GM19395 (cell line): ENCODE measurements around the gene PSMC3.
A peak's percentile ranks its signal among the peaks of the same experiment; 100 is the strongest.

Source experiments
- ATAC-seq: cut with Tn5 transposase; IDR thresholded peaks from one replicate; pipeline ENCODE4 v1.9.1; 2021; ENCODE audit warnings: mild to moderate bottlenecking, moderate library complexity; ENCODE audit not compliant: unreplicated experiment

The PSMC3 gene

DNA sequence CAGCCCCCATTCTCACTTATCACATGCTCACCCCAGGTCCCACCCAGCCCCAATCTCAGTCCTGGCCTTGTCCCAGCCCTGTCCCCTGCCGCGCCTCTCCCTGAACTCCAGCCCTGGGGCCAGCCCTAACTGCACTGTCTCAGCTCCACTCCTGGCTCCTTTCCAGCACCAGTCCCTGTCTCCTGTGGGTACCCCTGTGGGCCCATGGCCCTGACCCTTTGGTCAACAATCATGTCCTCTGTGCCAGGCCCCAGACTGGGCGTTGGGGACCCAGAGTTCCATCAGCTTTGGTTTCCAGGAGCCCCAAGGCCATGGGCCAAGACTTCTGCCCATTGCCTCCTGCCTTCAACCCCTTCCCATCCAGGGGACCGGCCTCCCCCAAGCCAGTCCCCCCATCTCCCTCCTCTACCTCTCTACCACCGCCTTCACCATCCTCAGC lies 48.6 kb downstream of the PSMC3 start:
- no peak for ATAC-seq

GRCh38 chr11:47376525-47377371 lies 49.5 kb downstream of the PSMC3 start:
- ATAC-seq: peak; percentile 50

GRCh38 chr11:47376107-47376524 lies 50.1 kb downstream of the PSMC3 start:
- ATAC-seq: no peak

DNA sequence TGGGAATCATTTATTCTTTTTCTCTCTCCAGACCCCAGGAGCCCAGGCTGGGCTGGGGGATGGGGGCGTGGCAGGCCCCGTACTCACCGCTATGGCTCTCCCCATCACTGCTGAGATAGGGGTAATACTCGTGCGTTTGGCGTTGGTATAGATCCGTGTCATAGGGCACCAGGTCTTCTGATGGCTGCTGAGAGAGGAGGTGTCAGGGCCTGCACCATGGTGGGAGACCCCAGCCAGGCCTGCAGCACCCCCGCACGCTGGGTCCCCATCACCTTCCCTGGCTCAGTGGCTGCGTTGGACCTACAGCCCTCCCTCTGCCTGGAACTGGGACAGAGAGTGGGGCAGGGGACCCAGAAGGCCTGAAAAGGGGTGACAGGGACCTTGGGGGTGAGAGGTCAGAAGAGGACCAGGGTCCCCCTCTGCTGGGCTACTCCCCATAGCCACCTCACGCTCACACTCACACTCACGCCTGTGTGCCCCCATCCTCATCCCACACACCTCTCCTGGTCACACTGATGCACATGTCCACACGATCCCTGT lies 50.6 kb downstream of the PSMC3 start:
- no peak for ATAC-seq

DNA sequence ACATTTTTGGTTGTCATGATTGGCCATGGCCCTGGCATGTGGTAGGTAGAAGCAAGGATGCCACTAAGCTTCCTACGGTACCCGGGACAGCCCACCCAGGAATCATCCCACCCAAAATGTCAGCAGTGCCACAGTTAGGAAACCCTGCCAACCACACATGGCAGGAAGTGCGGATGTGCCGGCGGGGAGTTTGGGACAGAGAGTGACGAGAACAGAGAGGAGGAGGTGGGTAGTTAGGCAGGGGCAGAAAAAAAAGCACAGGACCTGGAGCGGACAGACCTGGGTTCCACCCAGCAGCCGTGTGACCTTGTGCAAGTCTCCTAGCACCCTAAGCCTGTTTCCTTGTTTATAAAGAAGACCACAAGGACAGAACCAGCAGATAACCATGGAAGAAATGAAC lies 51.2 kb downstream of the PSMC3 start:
- no peak for ATAC-seq

- no peak for ATAC-seq
These were observed 51.6 kb downstream of the PSMC3 start for GRCh38 chr11:47374720-47375019.

DNA sequence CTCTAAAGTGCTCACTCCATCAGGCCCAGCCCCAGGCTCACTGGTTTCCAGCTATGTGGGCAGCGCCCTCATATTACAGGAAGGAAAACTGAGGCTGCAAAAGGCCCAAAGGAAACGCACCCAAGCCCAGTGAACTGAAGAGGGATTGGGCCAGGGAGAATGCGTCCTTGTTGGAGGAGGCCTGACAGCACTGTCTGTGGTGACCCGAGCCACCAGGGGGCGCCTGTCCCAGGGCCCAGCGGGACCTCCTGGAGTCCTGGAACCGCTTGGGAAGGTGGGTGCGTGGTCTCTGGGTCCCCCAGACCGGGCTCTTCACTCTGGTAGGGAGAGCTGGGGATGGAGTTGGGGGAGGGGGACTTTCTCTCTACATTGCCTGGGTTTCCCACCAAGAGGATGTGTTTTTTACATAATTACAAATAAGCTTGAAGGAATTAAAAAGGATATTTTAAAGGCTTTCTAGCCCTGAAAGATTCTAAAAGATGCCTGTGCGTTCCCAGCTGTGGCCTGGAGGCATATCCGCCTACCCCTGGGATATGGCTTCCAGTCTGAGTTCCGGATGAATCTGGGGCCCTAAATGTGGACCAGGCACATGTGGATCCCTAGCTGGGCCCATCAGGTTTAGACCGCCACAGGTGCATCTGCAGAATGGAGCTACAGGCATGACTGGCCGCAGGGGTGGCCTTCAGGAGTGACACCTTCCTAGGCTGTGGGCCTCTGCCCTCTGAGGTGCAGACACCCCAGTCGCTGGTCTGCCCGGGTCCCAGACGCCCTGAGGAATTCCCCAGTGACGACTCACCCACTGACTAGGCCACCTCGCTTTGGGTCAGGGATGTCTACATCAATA lies 52.1 kb downstream of the PSMC3 start:
- ATAC-seq: no peak

GRCh38 chr11:47372422-47372821 lies 53.8 kb downstream of the PSMC3 start:
- no peak for ATAC-seq

- ATAC-seq: no peak
These were observed 56.6 kb downstream of the PSMC3 start for GRCh38 chr11:47369676-47370075.
